OCI-LY3 (cell line): Measurements from ENCODE around the gene PIGT.

ENCODE experiments used
- H2AFZ ChIP-seq: fragments of 200-600, 300-600 bp; shearing (Covaris generic); 2 replicates; pipeline ENCODE4 v1.6.0; 2014; ENCODE audit warnings: antibody characterized with exemption, low read depth, low read length
- H3K27ac ChIP-seq: fragments of 200-600, 300-600 bp; sonication (generic); 2 replicates; pipeline ENCODE4 v1.5.1; 2014; ENCODE audit warnings: mild to moderate bottlenecking, low read length, moderate library complexity, mixed read lengths
- H3K27me3 ChIP-seq: fragments of 200-600, 300-600 bp; sonication (generic); 2 replicates; pipeline ENCODE4 v1.6.1; 2014; ENCODE audit warnings: low read depth, low read length, mixed read lengths
- H3K36me3 ChIP-seq: fragments of 200-600, 300-600 bp; sonication (generic); replicated peaks from 2 replicates; pipeline ENCODE3; 2014; ENCODE audit warnings: low read depth, low read length, mixed read lengths
- H3K4me1 ChIP-seq: fragments of 300-600, 200-600 bp; sonication (generic); 2 replicates; pipeline ENCODE4 v1.6.1; 2014; ENCODE audit warnings: low read length, mixed read lengths
- H3K4me2 ChIP-seq: fragments of 200-600, 300-600 bp; sonication (generic); 2 replicates; pipeline ENCODE4 v1.6.1; 2014; ENCODE audit warnings: low read length, mixed read lengths
- H3K4me3 ChIP-seq: fragments of 300-600, 200-600 bp; sonication (generic); 2 replicates; pipeline ENCODE4 v1.5.1; 2014; ENCODE audit warnings: antibody characterized with exemption, mild to moderate bottlenecking, low read length, moderate library complexity
- H3K79me2 ChIP-seq: fragments of 300-600, 200-600 bp; shearing (Covaris generic); 2 replicates; pipeline ENCODE4 v1.6.1; 2014; ENCODE audit warnings: mild to moderate bottlenecking, low read length, mixed read lengths
- H3K9ac ChIP-seq: fragments of 300-600, 200-600 bp; shearing (Covaris generic); 2 replicates; pipeline ENCODE4 v1.6.0; 2014; ENCODE audit warnings: mild to moderate bottlenecking, low read length, moderate library complexity
- H3K9me3 ChIP-seq: fragments of 200-600, 300-600 bp; shearing (Covaris generic); 2 replicates; pipeline ENCODE4 v1.6.1; 2014; ENCODE audit warnings: low read length, mixed read lengths; ENCODE audit not compliant: insufficient read depth
- H4K20me1 ChIP-seq: fragments of 200-600, 300-600 bp; sonication (generic); 2 replicates; pipeline ENCODE4 v1.6.1; 2016; ENCODE audit warnings: low read length, mixed read lengths; ENCODE audit not compliant: insufficient read depth
- EZH2phosphoT487 ChIP-seq: fragments of 200-600 bp; shearing (Covaris generic); IDR thresholded peaks from 2 replicates; pipeline ENCODE4 v1.6.1; 2018; ENCODE audit warnings: antibody characterized with exemption, mixed run types, low read depth
- TF ChIP-seq, protein P1 (sequence below): fragments of 200-600, 300-600 bp; sonication (generic); IDR thresholded peaks from 2 replicates; pipeline ENCODE4 v1.5.1; 2014; ENCODE audit warnings: antibody characterized with exemption, low read length, low read depth

PIGT gene

GRCh38 chr20:45413479-45413878 is 2.5 kb upstream of the PIGT start:
- TF ChIP-seq EZH2phosphoT487: no peak
- TF ChIP-seq, protein P1, sequence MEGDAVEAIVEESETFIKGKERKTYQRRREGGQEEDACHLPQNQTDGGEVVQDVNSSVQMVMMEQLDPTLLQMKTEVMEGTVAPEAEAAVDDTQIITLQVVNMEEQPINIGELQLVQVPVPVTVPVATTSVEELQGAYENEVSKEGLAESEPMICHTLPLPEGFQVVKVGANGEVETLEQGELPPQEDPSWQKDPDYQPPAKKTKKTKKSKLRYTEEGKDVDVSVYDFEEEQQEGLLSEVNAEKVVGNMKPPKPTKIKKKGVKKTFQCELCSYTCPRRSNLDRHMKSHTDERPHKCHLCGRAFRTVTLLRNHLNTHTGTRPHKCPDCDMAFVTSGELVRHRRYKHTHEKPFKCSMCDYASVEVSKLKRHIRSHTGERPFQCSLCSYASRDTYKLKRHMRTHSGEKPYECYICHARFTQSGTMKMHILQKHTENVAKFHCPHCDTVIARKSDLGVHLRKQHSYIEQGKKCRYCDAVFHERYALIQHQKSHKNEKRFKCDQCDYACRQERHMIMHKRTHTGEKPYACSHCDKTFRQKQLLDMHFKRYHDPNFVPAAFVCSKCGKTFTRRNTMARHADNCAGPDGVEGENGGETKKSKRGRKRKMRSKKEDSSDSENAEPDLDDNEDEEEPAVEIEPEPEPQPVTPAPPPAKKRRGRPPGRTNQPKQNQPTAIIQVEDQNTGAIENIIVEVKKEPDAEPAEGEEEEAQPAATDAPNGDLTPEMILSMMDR: no peak

DNA sequence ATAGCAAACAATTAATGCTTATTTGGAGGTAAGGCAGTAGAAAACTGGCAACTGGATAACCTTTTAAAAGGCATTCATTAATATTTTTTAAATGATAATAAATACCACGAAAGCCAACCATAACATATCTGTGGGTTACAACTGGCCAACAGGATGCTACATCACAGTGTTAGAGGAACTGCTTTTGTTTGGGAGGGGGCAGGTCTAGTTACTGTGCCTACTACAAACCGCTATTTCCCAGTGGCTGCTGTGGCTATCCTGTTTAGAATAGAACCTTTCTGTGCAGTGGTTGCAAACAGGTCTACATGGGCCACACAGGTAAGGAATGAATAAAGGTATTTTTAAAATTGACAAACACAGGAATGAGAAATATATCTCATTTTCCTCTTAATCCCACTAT is 976 bp downstream of the PIGT start:
- H3K27me3 ChIP-seq: no peaks in the 10 kb centered on the region
- peak overlapping the region; percentile 84 for H3K4me2 ChIP-seq
- H3K4me3 ChIP-seq: peak overlapping the region; percentile 84
- H3K27ac ChIP-seq: no peak overlapping the region
- H3K9me3 ChIP-seq: no peaks in the 10 kb centered on the region
- H3K9ac ChIP-seq: peak overlapping the region; percentile 81
- no peak for TF ChIP-seq EZH2phosphoT487
- TF ChIP-seq, protein P1: no peak
- no peaks in the 10 kb centered on the region for H4K20me1 ChIP-seq
- H3K36me3 ChIP-seq: peaks cover 29% of the 10 kb centered on the region
- H3K79me2 ChIP-seq: peaks cover 27% of the 10 kb centered on the region
- H2AFZ ChIP-seq: no peak overlapping the region
- H3K4me1 ChIP-seq: peaks cover 17% of the 10 kb centered on the region

More at GRCh38 chr20:45413479-45413878, 2.5 kb upstream of the PIGT start:
- H3K27me3 ChIP-seq: no peaks in the 10 kb centered on the region
- H3K9ac ChIP-seq: no peak overlapping the region
- H3K27ac ChIP-seq: no peak overlapping the region
- peaks cover 26% of the 10 kb centered on the region for H3K79me2 ChIP-seq
- no peaks in the 10 kb centered on the region for H3K36me3 ChIP-seq
- no peaks in the 10 kb centered on the region for H3K9me3 ChIP-seq
- H2AFZ ChIP-seq: no peak overlapping the region
- H3K4me2 ChIP-seq: no peak overlapping the region
- peaks cover 20% of the 10 kb centered on the region for H3K4me1 ChIP-seq
- no peaks in the 10 kb centered on the region for H4K20me1 ChIP-seq
- no peak overlapping the region for H3K4me3 ChIP-seq

- Histone ChIP-seq H3K79me2 (peaks cover 27% of the 10 kb centered on the region), H3K36me3 (peaks cover 41% of the 10 kb centered on the region), H3K27me3 (no peaks in the 10 kb centered on the region)
Measured at GRCh38 chr20:45419188-45420091, 3.5 kb downstream of the PIGT start.

DNA sequence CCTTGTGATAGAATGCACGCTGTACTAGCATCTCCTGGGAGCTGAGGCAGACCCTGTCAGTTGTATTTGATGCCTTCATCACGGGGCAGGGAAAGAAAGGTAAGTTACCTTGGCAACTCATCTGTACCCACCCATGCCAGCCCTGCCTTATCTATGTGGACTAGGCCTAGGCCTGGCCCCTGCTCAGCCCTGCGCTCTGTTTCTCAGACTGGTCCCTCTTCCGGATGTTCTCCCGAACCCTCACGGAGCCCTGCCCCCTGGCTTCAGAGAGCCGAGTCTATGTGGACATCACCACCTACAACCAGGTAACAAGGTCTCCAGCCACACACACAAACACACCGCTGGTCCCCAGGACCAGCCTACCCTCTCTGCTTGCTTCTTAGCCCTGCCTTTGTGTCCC is 4.2 kb downstream of the PIGT start:
- Histone ChIP-seq H3K4me2 (no peak overlapping the region), H3K79me2 (peaks cover 27% of the 10 kb centered on the region), H4K20me1 (no peaks in the 10 kb centered on the region), H3K27ac (no peak overlapping the region), H3K9me3 (no peaks in the 10 kb centered on the region), H3K27me3 (no peaks in the 10 kb centered on the region), H2AFZ (no peak overlapping the region), H3K4me1 (peaks cover 11% of the 10 kb centered on the region), H3K4me3 (no peak overlapping the region), H3K9ac (no peak overlapping the region), H3K36me3 (peaks cover 45% of the 10 kb centered on the region)
- TF ChIP-seq EZH2phosphoT487: no peak
- TF ChIP-seq, protein P1: no peak

More at GRCh38 chr20:45419188-45420091, 3.5 kb downstream of the PIGT start:
- no peak overlapping the region for H3K27ac ChIP-seq
- H3K9me3 ChIP-seq: no peaks in the 10 kb centered on the region
- no peak overlapping the region for H3K4me3 ChIP-seq
- peaks cover 17% of the 10 kb centered on the region for H3K4me1 ChIP-seq
- no peaks in the 10 kb centered on the region for H4K20me1 ChIP-seq
- no peak overlapping the region for H3K4me2 ChIP-seq
- no peak overlapping the region for H3K9ac ChIP-seq
- no peak overlapping the region for H2AFZ ChIP-seq
- TF ChIP-seq, protein P1: no peak
- no peak for TF ChIP-seq EZH2phosphoT487
